Activated naive CD4-positive, alpha-beta T cell (primary cell): ENCODE measurements around the gene ORC2.
"Not testable (repeated sequence)": the region's sequence is repeated elsewhere in the genome, so short reads cannot be mapped to it uniquely, and the experiment has no call there.

Source experiments
- DNase-seq, 4 experiments: peaks; one replicate each; lab custom pipeline; 2025; lab: John Stamatoyannopoulos, UW

Gene ORC2

DNA sequence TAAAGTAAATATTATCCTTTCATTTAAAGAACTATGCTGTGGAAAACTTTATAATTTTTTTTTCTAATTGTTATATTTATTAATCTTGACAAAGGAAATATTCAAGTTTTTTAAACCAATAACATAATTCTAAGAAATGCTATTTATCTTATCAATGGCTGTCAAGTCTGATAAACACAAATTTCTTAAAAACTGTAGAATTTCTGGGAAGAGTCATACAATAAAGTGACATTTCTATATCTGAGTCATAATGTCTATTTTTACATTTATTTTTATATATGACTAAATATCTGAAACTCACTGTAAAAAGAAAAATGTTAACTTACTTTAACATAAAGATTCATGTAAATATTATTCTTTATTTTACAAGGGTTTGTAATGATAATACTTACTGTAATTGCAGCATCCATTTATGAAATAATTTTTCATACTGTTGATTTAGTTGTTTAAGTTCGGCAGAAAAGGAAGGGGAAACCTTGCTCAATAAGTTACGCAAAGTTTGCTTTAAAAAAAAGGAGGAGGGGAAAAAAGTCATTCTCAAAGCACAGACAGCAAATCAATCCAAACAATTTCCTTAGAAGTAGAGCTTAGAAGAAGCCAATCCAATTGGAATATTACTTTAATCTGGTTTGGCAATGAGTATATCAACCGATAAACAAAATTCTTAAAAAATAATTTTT is 32.4 kb downstream of the ORC2 start:
- DNase-seq, result no peak

DNA sequence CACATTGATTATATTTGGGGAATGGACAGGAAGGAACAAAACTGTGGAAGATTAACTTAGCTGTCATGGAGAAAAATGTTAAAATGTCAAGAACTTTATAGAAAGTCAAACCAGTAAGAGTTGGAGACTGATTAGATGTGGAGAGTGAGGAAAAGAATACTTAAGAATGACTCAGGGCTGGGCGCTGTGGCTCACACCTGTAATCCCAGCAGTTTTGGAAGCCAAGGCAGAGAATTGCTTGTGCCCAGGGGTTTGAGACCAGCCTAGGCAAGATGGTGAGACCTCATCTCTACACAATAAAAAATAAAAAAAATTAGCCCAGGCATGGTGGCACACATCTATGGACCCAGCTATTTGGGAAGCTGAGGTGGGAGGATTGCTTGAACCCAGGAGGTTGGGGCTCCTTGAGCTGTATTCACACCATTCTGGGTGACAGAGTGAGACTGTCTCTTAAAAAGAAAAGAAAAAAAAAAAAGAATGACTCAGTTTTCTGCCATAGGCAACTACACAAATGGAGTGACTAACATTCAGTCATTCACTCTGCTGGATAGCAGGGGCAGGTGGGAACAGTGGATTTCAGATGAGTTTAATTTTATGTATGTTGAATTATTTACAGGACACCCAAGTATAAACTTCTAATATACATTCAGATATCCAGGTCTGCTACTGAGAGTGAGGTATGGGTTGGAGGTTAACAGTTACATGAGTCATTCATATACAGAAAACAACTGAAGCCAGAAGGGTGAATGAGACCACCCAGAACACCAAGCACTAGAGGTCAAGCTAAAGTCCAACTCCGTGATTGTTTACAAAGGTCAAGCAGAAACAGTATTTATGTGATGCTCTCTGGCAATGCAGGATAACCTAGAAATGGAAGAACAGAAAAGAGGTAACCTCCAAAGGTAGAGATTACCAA is 33.9 kb downstream of the ORC2 start:
- DNase-seq, result no peak

DNA sequence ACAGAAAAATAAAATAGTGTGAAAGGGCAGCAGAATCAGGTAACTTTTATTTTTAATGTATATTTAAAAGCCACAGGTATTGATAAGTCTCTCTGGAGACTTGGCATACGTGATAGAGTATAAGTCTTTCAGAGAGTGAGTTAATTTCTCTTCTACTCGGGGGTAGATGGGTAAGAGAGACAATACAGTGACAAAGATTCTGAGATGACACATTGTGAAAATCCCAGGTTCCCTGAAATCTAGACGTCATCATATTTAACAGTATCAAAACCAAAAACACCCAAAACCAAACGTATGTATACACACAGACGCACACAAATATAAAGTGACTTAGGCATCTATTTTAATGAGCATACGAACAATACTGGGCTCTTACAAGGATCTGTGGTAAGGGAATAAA is 41.0 kb downstream of the ORC2 start:
- DNase-seq, result no peak

DNA sequence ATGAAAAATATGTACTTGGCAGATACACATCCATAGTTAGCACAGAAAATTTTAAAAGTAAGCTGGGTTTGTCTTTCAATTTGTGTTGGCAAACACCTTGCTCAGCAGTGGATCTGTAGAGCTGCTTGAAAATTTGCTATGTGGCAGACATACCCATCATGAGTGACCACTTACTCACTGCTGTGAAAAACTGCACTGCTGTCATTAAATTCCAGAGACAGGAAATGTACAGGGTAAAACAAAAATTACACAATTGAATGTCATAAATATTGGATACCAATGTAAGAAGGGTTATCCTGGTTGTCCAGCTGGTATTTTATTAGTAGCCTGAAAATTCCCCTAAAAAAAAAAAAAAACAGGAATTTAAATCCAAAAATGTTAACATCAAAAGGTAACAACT is 49.8 kb downstream of the ORC2 start:
- no peak for DNase-seq

DNA sequence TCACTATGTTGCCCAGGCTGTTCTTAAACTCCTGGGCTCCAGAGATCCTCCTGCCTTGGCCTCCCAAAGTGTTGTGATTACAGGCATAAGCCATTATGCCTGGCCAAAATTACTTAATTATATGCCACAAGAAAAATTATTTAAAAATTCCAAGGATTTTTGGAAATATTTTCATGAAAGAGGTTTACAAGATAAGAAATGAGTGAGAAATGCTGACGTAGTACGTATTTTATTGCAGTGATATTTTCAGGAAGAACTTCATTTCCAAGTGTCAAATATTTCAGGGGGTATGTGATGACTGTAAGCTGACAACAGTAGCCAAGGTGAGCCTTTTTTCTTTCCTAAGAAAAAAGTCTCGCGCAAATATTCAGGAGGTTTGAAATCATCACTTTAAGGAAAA is 53.5 kb downstream of the ORC2 start:
- no peak for DNase-seq

DNA sequence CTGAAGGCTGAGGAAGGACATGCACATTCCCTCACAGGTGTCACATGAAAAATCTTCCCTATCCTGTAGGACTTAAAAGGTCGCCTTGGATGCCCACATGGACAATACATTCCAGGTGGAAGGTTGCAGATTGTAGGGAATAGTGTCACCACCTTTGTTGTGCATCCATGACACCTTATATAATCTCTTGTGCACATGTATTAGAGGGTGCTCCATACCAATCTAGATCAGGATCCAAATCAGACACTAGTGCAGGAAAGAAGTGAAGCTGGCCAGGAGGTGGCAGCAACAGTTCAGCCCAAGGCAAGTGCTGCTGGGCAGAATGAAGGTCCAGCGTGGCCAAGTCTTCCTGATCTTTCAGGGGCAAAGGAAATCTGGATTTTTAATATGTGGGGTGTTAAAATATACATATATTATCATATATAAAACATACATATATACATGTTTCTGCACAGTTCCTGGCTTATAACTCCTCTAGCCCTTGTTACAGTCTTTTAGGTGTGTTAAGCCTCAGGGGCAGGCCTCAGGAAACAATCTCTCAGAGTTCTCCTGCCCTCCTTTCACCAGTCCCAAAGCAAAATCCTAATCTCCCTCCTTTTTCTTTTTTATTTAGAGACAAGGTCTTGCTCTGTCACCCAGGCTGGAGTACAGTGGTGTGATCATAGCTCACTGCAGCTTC is 57.7 kb downstream of the ORC2 start:
- peak in 3 of 4 experiments; percentile 2 to 20 (median 18) for DNase-seq

DNA sequence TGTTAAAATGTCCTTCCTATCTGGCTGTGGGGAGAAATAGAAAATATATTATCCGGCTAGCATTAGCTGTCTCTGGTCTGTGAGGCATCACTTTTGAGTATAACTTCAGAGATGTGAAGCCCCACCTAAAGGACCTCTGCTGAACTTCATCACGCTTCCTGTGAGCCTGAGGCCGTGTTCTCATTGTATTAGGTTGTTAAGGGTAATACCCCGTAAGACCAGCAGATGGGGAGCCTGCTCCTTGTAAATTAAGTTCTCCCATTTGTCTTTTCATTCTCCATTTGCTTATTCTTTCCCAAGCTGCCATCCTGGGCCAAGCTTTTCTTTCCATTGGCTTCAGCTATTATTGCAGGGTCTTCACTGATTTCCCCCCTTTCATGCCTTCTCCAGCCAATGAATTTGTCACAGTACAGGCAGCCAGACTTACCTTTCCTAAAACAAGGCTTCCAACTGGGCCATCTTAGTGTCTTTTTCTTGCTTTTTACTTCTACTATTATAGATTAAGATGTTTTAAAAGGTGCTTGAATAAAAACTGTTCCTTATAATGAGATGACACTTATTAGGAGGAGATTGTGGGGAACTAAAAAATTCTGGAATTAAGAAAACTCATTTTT is 61.9 kb downstream of the ORC2 start:
- DNase-seq, result peak in 3 of 4 experiments; percentile 10 to 43 (median 24)

DNA sequence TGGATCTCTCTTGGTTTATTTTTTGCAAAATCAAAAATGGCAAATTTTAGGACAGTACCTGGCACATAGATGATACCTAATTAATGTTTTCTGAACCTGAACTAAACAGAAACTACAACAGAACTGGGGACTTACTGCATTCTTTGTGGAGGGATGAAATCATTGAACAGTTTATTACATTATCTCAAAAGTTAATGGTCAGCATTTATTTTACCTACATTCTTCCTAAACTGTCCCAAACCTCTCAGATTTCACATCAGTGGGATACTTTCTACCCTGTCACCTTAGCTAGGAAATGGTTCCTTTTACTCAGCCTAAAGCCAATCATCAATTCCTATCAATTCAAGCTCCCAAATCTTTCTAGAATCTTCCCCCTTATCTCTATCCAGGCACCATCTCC is 64.0 kb downstream of the ORC2 start:
- DNase-seq, result no peak

DNA sequence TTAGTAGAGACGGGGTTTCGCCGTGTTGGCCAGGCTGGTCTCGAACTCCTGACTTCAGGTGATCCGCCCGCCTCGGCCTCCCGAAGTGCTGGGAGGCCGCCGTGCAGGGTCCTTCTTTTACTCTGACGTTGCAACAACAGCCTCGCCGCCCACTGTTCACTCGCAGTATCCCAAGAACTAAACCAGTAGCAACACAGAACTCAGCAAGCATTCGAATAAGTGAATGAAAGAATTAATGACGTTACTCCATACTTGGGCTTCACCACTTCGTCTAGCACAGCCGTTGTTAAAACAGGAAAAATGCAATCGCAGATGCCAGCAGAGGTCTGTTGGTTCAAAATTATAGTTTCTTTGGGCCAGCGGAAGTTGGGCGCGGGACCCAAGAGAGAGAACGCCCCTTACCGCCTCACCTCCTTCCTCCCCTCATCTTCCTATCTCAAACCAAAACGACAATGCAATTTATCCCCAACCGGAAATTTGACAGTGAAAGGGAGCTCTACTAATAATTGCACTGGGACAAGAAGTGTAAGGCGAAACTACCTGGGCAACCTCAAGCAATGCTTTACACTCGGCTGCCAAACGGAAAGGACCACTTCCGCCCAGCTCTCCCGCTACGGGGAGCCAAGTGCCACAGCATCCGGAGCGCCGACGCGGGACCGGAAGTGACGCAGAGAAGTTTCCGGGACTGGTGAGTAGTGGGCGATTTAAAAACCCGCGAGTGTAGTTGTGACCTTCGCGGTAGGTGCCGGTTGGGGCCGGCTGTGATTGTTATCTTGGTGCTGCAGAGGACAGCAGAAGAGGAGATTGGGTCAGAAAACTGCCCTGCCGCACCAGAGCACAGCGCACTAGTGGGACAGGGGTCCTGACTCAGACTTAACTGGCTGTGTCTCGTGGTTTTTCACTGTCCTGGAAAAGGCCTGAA is 74.5 kb downstream of the ORC2 start, which contains the start of the genes NIF3L1 and PPIL3:
NIF3L1 (plus strand) TSS at position 668 of the 922 bp plus-strand sequence. CDS start 2,573 bp downstream, outside the sequence.
PPIL3 (minus strand) TSS at position 374 of the 922 bp plus-strand sequence. CDS start 1,462 bp downstream, outside the sequence.
- peak; percentile 83 to 93 (median 88) for DNase-seq

DNA sequence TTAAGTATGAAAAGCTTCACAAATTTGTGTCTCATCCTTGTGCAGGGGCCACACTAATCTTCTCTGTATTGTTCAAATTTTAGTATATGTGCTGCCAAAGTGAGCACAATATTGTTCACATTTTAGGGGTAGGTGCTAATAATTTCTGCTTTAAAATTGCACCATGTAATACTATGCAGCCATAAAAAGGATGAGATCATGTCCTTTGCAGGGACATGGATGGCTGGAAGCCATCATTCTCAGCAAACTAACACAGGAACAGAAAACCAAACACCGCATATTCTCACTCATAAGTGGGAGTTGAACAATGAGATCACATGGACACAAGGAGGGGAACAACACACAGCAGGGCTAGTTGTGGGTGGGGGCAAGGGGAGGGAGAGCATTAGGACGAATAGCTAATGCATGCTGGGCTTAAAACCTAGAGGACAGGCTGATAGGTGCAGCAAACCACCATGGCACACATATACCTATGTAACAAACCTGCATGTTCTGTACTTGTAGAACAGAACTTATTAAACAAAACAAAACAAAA is 81.7 kb downstream of the ORC2 start:
- not testable (repeated sequence) for DNase-seq

DNA sequence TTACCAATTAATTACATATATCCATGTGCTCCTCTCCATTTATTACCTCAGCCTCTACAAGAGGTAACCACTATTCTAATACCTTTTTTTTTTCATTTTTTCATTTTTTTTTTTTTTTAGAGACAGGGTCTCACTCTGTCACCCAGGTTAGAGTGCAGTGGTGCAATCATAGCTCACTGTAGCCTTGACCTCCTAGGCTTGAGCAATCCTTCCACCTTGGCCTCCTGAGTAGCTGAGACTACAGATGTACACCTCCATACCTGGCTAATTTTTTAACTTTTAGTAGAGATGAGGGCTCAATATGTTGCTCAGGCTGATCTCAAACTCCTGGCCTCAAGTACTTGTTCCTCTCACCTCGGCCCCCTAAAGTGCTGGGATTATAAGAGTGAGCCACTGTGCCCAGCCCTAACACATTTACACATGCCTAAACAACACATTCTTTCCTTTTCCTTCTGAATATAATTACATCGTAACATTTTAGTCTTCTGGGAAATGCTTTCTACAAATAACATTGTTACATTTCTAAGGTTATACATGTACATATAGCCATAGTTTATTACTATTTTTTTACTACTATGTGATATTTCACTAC is 85.1 kb downstream of the ORC2 start:
- no peak for DNase-seq

DNA sequence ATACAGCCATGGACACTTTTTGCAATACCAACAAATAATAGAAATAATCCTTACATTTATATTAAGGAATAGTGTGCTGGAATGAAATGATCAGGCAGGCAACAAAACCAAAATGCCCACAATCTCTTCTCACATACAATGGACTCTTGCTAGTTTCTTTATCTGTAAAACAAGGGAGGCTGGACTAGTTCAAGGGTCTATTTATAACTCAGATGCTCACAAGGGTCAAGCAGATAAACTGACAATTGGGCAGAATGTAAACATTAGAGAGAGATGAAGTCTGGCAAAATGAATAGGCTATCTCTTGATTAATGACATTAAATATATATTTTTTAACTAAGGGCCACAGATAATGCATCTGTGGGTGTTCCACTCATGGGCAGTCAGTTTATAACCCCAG is 86.0 kb downstream of the ORC2 start:
- no peak for DNase-seq

DNA sequence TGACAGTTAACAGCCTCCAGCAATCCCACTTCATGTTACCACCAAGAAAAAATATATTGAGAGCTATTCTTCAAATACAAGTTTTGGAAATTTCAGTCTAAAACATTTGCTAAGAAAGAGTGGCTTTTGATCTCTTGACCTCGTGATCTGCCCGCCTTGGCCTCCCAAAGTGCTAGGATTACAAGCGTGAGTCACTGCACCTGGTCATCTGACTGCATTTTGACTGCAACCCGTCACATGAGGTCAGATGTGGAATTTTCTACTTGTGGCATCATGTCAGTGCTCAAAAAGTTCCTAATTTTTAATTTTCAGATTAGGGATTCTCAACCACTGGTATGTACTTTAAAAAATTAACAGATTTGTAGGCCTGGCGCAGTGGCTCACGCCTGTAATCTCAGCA is 89.9 kb downstream of the ORC2 start:
- DNase-seq, result no peak

DNA sequence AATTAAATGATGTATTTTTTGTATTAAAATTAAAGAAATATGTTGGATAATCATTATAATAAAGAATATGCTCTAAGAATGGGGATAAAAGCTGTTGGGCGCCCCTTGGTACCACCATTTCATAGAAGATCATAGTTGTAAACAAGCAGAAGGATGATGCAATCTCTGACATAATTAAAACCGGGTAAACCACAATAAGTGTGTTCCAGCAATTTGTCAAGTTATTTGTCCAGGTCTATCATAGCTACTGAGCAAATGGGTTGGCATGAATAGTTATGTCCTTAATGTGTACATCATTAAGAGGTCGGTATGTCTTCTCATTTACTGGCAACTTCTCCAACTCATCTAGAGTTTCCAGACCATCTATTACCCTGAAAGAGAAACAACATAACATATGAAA is 92.3 kb downstream of the ORC2 start:
- DNase-seq, result no peak

DNA sequence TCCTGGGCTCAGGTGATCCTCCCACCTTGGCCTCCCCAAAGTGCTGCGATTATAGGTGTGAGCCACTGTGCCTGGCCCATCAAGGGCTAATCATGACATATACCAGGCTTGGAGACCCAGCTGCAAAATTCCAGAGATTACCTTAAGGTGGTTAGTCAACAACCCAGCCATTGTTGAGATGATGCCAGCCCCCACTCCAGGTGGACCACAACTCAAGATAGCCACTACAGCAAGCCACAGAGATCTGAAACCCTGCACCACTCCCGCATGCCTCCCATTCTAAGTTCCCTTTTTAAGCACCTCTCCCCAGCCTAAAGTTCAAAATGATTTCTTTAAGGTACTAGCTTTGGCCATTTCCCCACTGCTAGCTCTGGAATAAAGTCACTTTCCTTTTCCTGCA is 94.4 kb downstream of the ORC2 start:
- no peak for DNase-seq

DNA sequence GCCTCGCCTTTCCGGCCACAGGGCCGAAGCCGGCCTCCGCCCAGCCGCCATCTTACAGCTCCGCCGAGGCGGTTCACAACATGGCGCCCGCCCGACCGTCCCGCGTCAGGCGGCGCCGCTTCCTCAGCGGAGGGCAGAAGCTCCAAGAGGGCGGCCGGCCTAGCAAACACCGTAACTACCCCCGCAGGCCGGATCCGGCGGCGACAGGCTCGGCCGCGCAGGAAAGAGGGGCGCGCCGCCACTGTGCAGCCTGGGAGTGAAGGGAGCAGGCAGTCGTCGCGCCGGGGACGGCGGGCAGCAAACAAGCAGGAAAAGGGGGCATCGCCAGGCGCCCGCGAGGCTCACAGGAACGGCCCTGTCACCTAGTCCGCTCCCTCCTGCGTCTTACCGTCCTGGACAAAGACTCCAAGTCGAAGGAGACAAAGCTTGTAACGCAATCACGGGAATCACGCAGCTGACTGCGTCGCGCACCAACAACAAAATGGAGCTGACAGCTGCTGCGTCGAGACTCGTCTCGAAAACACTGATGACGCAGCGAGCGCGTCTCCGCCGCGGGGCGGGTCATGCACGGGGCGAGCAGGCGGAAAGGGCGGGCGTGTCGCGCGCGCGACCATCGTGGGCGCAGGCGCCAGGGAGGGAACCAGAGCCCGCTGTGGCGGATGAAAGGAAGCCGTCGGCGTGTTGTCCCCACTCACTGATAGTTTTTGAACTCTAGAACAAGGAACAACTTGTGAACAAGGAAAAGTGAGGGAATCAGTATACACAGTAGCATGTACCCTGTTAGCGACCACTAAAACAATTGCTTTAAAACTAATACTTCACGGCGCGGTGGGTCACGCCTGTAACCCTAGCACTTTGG is 99.1 kb downstream of the ORC2 start, which contains the start of gene CLK1:
CLK1 (minus strand) TSS at position 483 of the 859 bp plus-strand sequence. CDS start 2,796 bp downstream, outside the sequence.
- DNase-seq, result peak; percentile 83 to 98 (median 92)

DNA sequence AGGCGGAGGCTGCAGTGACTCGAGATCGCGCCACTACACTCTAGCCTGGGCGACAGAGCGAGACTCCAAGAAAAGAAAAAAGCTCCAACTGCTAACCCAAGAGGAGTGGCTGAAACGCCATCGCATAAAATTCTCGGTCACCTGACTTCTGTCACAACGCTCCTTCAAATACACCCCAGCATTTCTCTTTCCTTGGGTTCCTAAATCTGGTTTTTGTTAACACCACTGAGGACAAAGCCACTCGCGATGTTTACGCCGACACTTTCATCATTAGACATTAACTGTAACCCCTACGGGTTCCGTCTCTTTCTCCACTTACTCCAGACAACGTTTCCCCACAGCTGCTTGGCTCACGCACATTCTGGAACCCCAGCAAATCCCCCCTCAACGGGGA is 99.7 kb downstream of the ORC2 start:
- DNase-seq, result peak in 1 of 4 experiments; percentile 31

DNA sequence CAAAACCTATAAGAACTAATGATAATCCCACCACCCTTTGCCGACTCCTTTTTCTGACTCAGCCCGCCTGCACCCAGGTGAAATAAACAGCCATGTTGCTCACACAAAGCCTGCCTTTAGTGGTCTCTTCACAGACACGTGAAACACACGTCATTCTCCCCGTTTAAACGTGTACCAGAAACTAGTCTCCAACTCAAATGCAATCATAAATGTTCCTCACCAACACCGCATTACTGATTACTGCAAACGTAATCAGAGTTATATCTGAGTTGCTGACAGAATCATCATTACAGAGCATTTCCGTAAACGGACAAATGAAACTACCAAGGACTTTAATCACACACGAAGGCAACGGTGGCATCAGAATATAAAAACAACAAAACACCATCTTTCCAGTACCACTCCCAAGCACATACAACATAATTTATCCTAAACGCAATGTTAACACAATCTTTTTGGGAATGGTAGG is 100.9 kb downstream of the ORC2 start:
- DNase-seq, result peak in 2 of 4 experiments; percentile 17 to 35

DNA sequence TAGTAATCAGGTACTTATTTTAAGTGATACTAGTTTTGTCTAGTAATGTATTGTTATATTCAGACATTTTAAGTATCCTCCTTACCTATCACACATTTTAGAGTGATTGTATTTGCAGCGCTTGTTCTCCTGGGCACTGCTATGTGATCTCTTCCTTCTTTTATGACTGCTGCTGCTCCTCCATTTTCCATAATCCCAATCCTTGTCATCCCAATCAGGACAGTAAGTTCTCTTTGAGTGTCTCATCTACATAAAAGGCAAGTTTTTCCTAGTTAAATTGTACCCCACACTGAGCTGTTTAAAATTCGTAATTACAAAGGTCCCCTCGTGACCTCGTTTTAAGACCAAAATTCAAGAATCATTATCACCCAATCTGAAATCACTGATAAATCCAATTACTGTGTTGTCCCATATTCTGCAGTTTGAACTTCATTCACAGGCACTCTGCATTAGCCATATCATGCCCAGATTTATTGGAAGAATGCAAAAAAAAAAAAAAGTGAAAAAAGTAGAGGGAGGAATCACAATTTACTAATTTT is 101.8 kb downstream of the ORC2 start:
- DNase-seq, result no peak
